Loucy (cell line): ENCODE data around the gene UNC79.

Experiments used
- EZH2phosphoT487 ChIP-seq: fragments of 200-600 bp; IDR thresholded peaks from 2 replicates; pipeline ENCODE4 v1.6.1; 2018; ENCODE audit warnings: antibody characterized with exemption, mild to moderate bottlenecking, moderate library complexity, borderline replicate concordance
- TF ChIP-seq, protein P1 (sequence below): fragments of 200-600 bp; sonication (generic); conservative IDR thresholded peaks from 2 replicates; pipeline ENCODE4 v1.5.1; 2014; ENCODE audit warnings: mild to moderate bottlenecking, antibody characterized with exemption, low read length

DNA sequence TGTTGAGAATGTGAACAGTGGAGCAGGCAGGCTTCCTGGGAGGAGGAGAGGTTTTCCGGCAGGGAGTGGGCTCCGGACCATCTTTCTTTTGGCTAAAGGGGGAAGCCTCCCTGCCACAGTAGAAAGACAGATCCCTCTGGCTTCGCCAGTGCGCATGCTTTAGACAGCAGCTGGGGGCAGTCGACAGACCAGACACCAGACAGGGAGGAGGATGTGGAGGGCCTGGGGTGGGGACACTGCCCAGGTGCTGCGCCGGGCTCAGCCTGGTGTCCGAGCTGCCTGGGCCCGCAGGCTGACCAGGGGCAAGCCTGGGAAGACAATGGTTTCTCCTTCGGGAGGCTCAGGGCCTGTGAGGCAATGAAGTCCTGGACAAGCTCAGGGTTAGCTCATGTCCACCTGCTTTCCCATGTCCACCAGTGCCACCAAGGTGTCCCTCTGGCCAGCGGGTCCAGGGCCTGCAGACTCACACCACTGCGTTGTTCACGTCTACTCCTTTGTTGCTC lies 290.3 kb downstream of the UNC79 start:
- TF ChIP-seq, protein P1, sequence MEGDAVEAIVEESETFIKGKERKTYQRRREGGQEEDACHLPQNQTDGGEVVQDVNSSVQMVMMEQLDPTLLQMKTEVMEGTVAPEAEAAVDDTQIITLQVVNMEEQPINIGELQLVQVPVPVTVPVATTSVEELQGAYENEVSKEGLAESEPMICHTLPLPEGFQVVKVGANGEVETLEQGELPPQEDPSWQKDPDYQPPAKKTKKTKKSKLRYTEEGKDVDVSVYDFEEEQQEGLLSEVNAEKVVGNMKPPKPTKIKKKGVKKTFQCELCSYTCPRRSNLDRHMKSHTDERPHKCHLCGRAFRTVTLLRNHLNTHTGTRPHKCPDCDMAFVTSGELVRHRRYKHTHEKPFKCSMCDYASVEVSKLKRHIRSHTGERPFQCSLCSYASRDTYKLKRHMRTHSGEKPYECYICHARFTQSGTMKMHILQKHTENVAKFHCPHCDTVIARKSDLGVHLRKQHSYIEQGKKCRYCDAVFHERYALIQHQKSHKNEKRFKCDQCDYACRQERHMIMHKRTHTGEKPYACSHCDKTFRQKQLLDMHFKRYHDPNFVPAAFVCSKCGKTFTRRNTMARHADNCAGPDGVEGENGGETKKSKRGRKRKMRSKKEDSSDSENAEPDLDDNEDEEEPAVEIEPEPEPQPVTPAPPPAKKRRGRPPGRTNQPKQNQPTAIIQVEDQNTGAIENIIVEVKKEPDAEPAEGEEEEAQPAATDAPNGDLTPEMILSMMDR = no peak
- TF ChIP-seq EZH2phosphoT487 = no peak
